Stimulated activated naive CD8-positive, alpha-beta T cell treated with anti-CD3 and anti-CD28 coated beads, Interleukin-15, Interleukin-2, amounts not matched to agents 100 ng/mL and 50 ng/mL, for 24 hours (primary cell): ENCODE data around the gene ADSS1.
"Not testable (repeated sequence)": the region's sequence is repeated elsewhere in the genome, so short reads cannot be mapped to it uniquely, and the experiment has no call there.

ENCODE experiments used
- H3K27ac Mint-ChIP-seq: one replicate; pipeline ENCODE4 v1.8.0; 2021; ENCODE audit warnings: mild to moderate bottlenecking, mixed read lengths
- H3K27me3 Mint-ChIP-seq: one replicate; pipeline ENCODE4 v1.8.0; 2021; ENCODE audit warnings: mixed read lengths
- H3K36me3 Mint-ChIP-seq: one replicate; pipeline ENCODE4 v1.8.0; 2021; ENCODE audit warnings: low read depth, mixed read lengths
- H3K4me1 Mint-ChIP-seq: one replicate; pipeline ENCODE4 v1.8.0; 2021; ENCODE audit warnings: low read depth, mixed read lengths
- H3K4me3 Mint-ChIP-seq: one replicate; pipeline ENCODE4 v1.8.0; 2021; ENCODE audit warnings: mild to moderate bottlenecking, mixed read lengths
- H3K9me3 Mint-ChIP-seq: one replicate; pipeline ENCODE4 v1.8.0; 2021; ENCODE audit warnings: mixed read lengths

ADSS1 gene

GRCh38 chr14:104739546-104740516, 15.8 kb downstream of the ADSS1 start:
- no peaks in the 10 kb centered on the region for H3K27me3 Mint-ChIP-seq

GRCh38 chr14:104741108-104741802, 17.2 kb downstream of the ADSS1 start:
- H3K9me3 Mint-ChIP-seq, result no peaks in the 10 kb centered on the region
- H3K27me3 Mint-ChIP-seq, result no peaks in the 10 kb centered on the region
- no peaks in the 10 kb centered on the region for H3K36me3 Mint-ChIP-seq
- H3K27ac Mint-ChIP-seq, result no peak overlapping the region
- peaks cover 14% of the 10 kb centered on the region for H3K4me1 Mint-ChIP-seq
- H3K4me3 Mint-ChIP-seq, result no peak overlapping the region

More at GRCh38 chr14:104739546-104740516, 15.8 kb downstream of the ADSS1 start:
- H3K4me3 Mint-ChIP-seq, result no peak overlapping the region
- no peak overlapping the region for H3K27ac Mint-ChIP-seq
- H3K9me3 Mint-ChIP-seq, result no peaks in the 10 kb centered on the region
- no peaks in the 10 kb centered on the region for H3K36me3 Mint-ChIP-seq
- no peaks in the 10 kb centered on the region for H3K4me1 Mint-ChIP-seq

- H3K4me1 Mint-ChIP-seq, result peaks cover 19% of the 10 kb centered on the region
- no peak overlapping the region for H3K27ac Mint-ChIP-seq
- H3K27me3 Mint-ChIP-seq, result no peaks in the 10 kb centered on the region
- no peaks in the 10 kb centered on the region for H3K36me3 Mint-ChIP-seq
- H3K4me3 Mint-ChIP-seq, result no peak overlapping the region
- no peaks in the 10 kb centered on the region for H3K9me3 Mint-ChIP-seq
Observed at GRCh38 chr14:104741803-104742251, 17.8 kb downstream of the ADSS1 start.

- H3K27me3 Mint-ChIP-seq, result no peaks in the 10 kb centered on the region
- H3K36me3 Mint-ChIP-seq, result no peaks in the 10 kb centered on the region
- no peak overlapping the region for H3K27ac Mint-ChIP-seq
- no peaks in the 10 kb centered on the region for H3K9me3 Mint-ChIP-seq
- peaks cover 20% of the 10 kb centered on the region for H3K4me1 Mint-ChIP-seq
- no peak overlapping the region for H3K4me3 Mint-ChIP-seq
Observed at GRCh38 chr14:104742586-104743455, 18.8 kb downstream of the ADSS1 start.

- no peak overlapping the region for H3K4me3 Mint-ChIP-seq
- no peaks in the 10 kb centered on the region for H3K9me3 Mint-ChIP-seq
- H3K27me3 Mint-ChIP-seq, result no peaks in the 10 kb centered on the region
- H3K4me1 Mint-ChIP-seq, result peaks cover 20% of the 10 kb centered on the region
- no peaks in the 10 kb centered on the region for H3K36me3 Mint-ChIP-seq
- no peak overlapping the region for H3K27ac Mint-ChIP-seq
Observed at GRCh38 chr14:104743461-104744380, 19.7 kb downstream of the ADSS1 start.

GRCh38 chr14:104744484-104744883, 20.5 kb downstream of the ADSS1 start:
- Mint-ChIP-seq H3K36me3 (no peaks in the 10 kb centered on the region), H3K4me1 (peaks cover 20% of the 10 kb centered on the region), H3K4me3 (no peak overlapping the region), H3K9me3 (no peaks in the 10 kb centered on the region), H3K27ac (no peak overlapping the region), H3K27me3 (no peaks in the 10 kb centered on the region)

- H3K4me1 Mint-ChIP-seq, result peaks cover 20% of the 10 kb centered on the region
- no peaks in the 10 kb centered on the region for H3K27me3 Mint-ChIP-seq
- no peaks in the 10 kb centered on the region for H3K36me3 Mint-ChIP-seq
- no peaks in the 10 kb centered on the region for H3K9me3 Mint-ChIP-seq
- no peak overlapping the region for H3K27ac Mint-ChIP-seq
- H3K4me3 Mint-ChIP-seq, result no peak overlapping the region
Observed at GRCh38 chr14:104745431-104745830, 21.4 kb downstream of the ADSS1 start.

GRCh38 chr14:104746071-104746545, 22.1 kb downstream of the ADSS1 start:
- Mint-ChIP-seq H3K36me3 (no peaks in the 10 kb centered on the region), H3K27me3 (no peaks in the 10 kb centered on the region), H3K4me3 (no peak overlapping the region), H3K9me3 (no peaks in the 10 kb centered on the region), H3K27ac (peak overlapping the region; percentile 36), H3K4me1 (peaks cover 20% of the 10 kb centered on the region)

GRCh38 chr14:104746934-104747481, 23.0 kb downstream of the ADSS1 start:
- Mint-ChIP-seq H3K36me3 (no peaks in the 10 kb centered on the region), H3K4me1 (peaks cover 20% of the 10 kb centered on the region)

GRCh38 chr14:104747876-104748275, 23.8 kb downstream of the ADSS1 start:
- Mint-ChIP-seq H3K4me1 (peaks cover 20% of the 10 kb centered on the region), H3K27ac (no peak overlapping the region), H3K4me3 (no peak overlapping the region), H3K27me3 (no peaks in the 10 kb centered on the region), H3K36me3 (no peaks in the 10 kb centered on the region), H3K9me3 (no peaks in the 10 kb centered on the region)

More at GRCh38 chr14:104746934-104747481, 23.0 kb downstream of the ADSS1 start:
- no peaks in the 10 kb centered on the region for H3K9me3 Mint-ChIP-seq
- H3K27me3 Mint-ChIP-seq, result no peaks in the 10 kb centered on the region
- H3K27ac Mint-ChIP-seq, result no peak overlapping the region
- no peak overlapping the region for H3K4me3 Mint-ChIP-seq

- Mint-ChIP-seq H3K36me3 (peaks cover 6% of the 10 kb centered on the region), H3K27me3 (no peaks in the 10 kb centered on the region), H3K9me3 (no peaks in the 10 kb centered on the region), H3K4me3 (no peak overlapping the region), H3K4me1 (peaks cover 26% of the 10 kb centered on the region), H3K27ac (no peak overlapping the region)
Observed at GRCh38 chr14:104749111-104749649, 25.2 kb downstream of the ADSS1 start.

GRCh38 chr14:104750056-104750752, 26.2 kb downstream of the ADSS1 start:
- no peaks in the 10 kb centered on the region for H3K27me3 Mint-ChIP-seq

GRCh38 chr14:104750753-104751057, 26.7 kb downstream of the ADSS1 start:
- not testable (repeated sequence) for H3K9me3 Mint-ChIP-seq, H3K36me3 Mint-ChIP-seq, H3K4me3 Mint-ChIP-seq, H3K27me3 Mint-ChIP-seq
- H3K27ac Mint-ChIP-seq, result peak overlapping the region; percentile 40
- H3K4me1 Mint-ChIP-seq, result peaks cover 33% of the 10 kb centered on the region

More at GRCh38 chr14:104750056-104750752, 26.2 kb downstream of the ADSS1 start:
- Mint-ChIP-seq H3K36me3 (peaks cover 8% of the 10 kb centered on the region), H3K27ac (peak overlapping the region; percentile 26), H3K9me3 (no peaks in the 10 kb centered on the region), H3K4me3 (no peak overlapping the region), H3K4me1 (peaks cover 33% of the 10 kb centered on the region)
